ENCODE measurements around the gene USH1G.

GRCh38 chr17:74953134-74953687, 30.2 kb upstream of the USH1G start:
- no peak for TF ChIP-seq CTCF (IDR thresholded peaks at IDR 0.05; ENCODE audit: low read length)
- no peak for TF ChIP-seq EZH2 (IDR thresholded peaks at IDR 0.05; ENCODE audit: borderline replicate concordance, low read length)

Measured in OCI-LY1 (cell line).